Measurements from ENCODE around the gene DNAH17.
"Not testable (repeated sequence)": the region's sequence is repeated elsewhere in the genome, so short reads cannot be mapped to it uniquely, and the experiment has no call there.

Gene DNAH17

GRCh38 chr17:78523934-78524655 lies 53.1 kb downstream of the DNAH17 start:
- no peak for DNase-seq (ENCODE audit: low read depth)

DNA sequence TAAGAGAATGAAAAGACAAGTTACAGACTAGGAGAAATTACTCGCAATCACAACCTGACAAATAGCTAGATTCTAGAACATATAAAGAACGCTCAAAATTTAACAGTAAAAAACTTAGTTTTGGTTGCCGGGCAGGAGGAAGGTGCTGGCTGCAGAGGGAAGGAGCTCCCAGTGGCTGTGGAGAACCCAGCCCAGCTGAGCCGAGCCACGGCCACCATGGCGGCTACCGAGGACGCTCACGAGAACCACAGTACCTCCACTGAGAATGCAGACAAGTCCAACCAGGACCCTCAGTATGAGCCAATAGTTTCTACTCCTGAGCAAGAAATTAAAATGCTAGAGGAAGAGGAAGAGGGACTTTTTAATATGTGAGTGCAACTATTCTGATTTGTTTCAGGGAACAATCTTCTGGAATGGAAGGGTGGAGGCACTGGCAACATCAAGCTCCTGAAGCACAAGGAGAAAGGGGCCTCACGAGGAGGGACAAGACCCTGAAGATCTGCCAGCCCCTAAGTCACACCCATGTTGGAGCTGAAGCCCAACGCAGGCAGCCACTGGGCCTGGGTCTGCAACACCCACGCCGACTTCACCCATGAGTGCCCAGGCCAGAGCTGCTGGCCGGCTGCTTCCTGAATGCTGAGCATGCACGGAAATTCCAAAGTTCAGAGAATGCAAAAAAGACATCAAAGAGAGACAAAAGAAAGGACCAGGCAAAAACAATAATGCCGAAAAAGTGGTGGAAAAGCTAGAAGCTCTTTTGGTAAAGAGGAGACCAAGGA lies 55.0 kb downstream of the DNAH17 start:
- DNase-seq (ENCODE audit: low read depth), result no peak

DNA sequence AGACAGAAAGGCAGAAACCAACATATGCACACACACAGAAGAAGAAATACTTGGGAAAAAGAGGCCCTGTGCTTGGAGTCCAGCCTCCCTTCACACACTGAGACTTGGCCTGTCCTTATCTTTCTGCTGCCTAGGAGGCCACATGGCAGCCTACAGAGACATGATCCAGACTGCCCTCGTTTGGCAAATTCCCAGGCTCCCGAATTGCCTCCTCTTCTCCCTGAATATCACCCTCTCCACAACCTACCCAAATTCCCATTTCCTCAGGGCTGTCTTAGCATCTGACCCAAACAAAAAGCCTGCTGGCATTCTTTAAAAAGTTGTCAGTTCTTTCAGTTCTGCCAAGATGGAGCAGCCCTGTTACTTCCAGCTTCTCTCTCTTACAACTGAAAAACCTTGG lies 59.8 kb downstream of the DNAH17 start:
- no peak for DNase-seq (ENCODE audit: low read depth)

DNA sequence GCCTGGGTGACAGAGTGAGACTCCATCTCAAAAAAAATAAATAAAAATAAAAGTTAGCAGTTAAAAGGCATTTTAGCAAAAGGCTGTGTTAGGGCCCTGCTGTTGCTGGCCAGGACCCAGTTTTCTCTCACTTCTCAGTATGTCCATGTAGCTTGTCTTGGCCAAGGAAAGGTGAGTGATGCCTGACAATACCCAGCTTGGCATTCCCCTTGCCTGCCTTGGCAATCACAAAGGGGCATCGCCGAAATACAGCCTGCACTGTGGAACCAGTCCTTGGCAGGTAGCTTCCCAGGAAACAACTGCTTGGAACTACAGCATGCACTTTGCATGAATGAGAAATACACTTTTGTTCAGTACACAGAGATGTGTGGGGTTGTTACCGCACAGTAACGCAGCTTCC lies 61.7 kb downstream of the DNAH17 start:
- no peak for DNase-seq (ENCODE audit: low read depth)

GRCh38 chr17:78514521-78514920 lies 62.7 kb downstream of the DNAH17 start:
- DNase-seq (ENCODE audit: low read depth), result no peak

DNA sequence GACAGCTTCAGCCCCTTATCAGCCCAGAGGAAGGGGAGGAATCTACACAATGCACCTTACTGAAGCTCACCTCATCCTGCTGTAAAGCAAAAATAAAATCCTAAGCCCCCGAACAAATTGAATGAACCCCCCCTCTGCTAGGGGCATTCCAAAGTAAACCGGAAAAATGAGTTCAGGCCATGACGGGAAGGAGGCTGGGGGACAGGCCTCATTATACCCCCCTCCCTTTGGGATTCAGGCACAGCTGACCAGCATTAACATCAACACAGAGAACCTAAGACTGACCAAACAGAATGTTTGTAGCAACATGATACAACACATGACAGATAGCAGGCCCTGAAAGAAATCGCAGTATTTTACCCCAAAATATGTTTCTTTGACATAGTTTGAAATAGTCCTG lies 64.2 kb downstream of the DNAH17 start:
- DNase-seq (ENCODE audit: low read depth), result no peak

- no peak for DNase-seq (ENCODE audit: low read depth)
Measured at GRCh38 chr17:78510141-78511075, 66.8 kb downstream of the DNAH17 start.

- no peak for DNase-seq (ENCODE audit: low read depth)
Measured at GRCh38 chr17:78507526-78507925, 69.7 kb downstream of the DNAH17 start.

DNA sequence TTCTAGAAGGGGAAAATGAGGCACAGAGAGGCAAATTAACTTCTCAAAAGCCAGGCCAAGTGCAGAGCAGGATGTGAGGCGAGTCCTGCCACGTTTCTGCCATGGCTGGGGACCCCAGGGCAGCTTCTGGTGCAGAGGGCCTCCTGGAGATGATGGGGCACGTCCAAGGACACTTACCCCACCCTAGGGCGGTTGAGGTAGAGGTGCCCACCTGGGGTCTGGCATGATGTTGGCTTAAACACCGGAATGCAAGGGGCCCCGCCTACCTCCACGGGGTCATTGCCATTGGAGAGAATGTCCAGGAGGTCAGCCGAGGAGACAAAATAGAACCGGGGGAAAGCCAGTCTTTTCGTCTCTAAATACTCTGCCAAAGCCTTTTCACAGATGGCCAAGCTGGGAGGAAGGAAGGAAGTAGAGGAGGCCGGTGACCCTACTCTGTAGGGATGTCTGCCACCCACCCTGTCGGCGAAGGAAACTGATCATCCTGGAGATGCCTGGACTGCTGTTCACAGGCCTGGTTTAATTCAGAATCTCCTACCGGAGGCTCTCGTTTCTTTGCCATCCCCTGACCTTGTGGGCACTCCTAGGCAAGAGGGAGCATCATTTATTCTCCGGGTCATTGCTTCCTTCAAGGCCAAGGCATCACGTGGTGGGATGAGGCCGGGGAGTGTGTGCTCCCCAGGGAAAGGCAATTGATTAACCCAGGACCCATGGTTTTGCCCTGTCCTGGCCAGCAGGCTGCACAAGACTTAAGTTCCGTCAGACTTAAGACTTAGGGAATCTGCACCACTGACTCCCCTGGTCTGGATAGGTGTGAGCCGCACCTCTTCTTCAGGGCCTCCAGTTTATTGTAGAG lies 70.5 kb downstream of the DNAH17 start:
- DNase-seq (ENCODE audit: low read depth), result no peak

DNA sequence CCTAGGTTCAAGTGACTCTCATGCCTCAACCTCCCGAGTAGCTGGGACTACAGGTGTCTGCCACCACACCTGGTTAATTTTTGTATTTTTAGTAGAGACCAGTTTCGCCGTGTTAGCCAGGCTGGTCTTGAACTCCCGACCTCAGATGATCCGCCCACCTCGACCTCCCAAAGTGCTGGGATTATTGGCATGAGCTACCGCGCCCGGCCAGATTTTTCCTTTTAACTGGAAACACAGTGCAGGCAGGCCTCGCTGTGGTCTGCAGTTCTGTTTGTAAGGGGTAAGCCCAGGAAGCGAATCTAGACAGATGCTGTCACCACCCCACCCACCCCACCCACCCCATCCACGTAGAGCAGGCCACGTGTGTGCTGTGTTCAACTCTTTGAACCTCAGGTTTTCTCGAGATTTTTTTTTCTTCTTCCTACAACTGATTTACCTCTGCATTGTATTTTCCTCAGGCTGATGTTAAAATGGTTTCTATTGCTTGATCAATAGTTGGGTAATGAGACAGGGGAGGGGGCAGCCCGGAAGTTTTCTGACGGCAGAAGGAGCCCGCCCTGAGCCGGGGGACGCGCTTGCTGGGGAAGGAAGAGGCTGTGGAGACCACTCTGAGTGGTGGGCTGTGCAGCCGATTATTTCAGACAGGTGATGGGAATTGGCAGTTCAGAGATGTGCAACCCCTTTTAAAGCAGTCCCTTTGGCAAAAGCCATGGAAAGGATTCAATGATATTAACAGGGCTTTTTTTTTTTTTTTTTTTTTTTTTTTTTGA lies 72.9 kb downstream of the DNAH17 start:
- DNase-seq (ENCODE audit: low read depth), result no peak

DNA sequence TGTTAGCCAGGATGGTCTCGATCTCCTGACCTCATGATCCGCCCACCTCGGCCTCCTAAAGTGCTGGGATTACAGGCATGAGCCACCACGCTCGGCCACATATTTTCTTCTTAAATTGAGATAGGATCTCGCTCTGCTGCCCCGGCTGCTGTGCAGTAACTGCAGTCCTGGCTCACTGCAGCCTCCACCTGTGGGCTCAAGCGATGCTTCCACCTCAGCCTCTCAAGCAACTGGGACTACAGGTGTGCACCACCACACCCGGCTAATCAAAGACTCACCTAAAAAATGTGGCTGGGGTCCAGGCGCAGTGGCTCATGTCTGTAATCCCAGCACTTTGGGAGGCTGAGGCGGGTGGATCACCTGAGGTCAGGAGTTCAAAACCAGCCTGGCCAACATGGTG lies 73.8 kb downstream of the DNAH17 start:
- not testable (repeated sequence) for DNase-seq (ENCODE audit: low read depth)

GRCh38 chr17:78502611-78503148 lies 74.5 kb downstream of the DNAH17 start:
- no peak for DNase-seq (ENCODE audit: low read depth)

DNA sequence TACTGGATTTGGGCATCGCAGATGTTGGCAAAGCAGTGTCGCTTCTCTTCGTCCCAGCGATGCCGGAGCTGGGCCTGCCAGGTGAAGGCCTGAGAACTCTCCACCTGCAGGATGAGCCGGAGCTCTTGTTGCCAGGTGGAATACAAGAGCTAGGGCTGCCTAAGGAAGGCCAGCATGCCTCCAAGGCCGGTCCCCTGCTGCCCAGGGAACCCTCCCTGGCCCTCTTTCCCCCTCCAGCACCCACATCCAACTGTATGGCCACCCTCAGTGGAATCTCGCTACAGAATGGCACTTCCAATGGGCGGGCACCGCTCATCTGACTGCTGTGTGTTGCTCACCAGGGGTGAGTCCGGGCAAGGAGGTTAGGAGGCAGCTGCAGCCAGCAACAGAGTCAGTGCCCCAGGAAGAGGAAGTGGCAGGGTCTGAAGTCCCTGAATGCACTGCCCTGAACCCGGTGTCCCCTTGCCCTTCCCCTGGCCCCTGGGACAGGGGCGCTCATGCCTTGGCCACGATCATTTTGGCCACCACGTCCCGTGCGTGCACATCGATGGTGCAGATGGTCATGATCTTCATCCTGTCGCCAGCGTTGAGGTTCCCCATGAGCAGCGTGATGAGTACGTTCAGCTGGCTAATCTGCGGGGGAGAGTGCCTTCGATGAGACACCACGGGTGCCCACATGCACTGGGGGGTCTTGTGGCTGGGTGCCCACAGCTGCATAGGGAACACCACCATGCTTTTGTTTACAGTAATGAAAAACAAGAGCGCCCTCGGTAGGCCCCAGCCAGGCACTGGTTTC lies 75.8 kb downstream of the DNAH17 start:
- no peak for DNase-seq (ENCODE audit: low read depth)

GRCh38 chr17:78500806-78501205 lies 76.4 kb downstream of the DNAH17 start:
- DNase-seq (ENCODE audit: low read depth), result no peak

- DNase-seq (ENCODE audit: low read depth), result no peak
Measured at GRCh38 chr17:78499715-78500540, 77.3 kb downstream of the DNAH17 start.

GRCh38 chr17:78498848-78499247 lies 78.3 kb downstream of the DNAH17 start:
- DNase-seq (ENCODE audit: low read depth), result no peak

- DNase-seq (ENCODE audit: low read depth), result no peak
Measured at GRCh38 chr17:78497115-78497540, 80.1 kb downstream of the DNAH17 start.

- no peak for DNase-seq (ENCODE audit: low read depth)
Measured at GRCh38 chr17:78496311-78496710, 80.9 kb downstream of the DNAH17 start.

DNA sequence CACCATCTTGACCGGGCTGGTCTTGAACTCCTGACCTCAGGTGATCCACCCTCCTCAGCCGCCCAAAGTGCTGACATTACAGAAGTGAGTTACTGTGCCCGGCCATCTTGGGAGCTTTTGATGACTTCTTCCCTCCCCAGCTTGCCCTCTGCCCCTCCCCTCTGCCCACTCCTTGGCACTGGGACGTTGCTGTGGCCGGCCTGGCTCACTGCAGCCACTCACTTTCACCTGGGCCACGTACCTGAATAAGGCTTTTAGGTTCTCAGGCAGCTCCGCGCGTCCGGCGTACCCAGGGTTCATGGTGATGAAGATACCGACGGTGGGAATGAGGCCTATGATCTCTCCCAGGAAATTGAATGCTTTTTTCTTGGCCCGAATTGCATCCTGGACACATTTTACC lies 81.6 kb downstream of the DNAH17 start:
- DNase-seq (ENCODE audit: low read depth), result no peak

All from activated gamma-delta T cell treated with anti-CD3 and anti-CD28 coated beads, Interleukin-2, amount 50 U/mL, for 16 hours (primary cell).